Ovary (tissue), 3 donors: ENCODE data around the gene TTC33.

ENCODE experiments used
- CTCF ChIP-seq, 3 donors: fragments of 450-650 bp in 2 of 3; fragments of 200-600 bp in 1 of 3; IDR thresholded peaks; one replicate each; pipeline versions ENCODE4 v1.5.1 to v1.8.0; 2016 to 2022; ENCODE audit warnings: antibody characterized with exemption in 3 of 3, mild to moderate bottlenecking in 1 of 3
- EP300 ChIP-seq: sonication (generic); formaldehyde crosslinking; IDR thresholded peaks from one replicate; pipeline ENCODE4 v1.6.1; 2017; ENCODE audit warnings: antibody characterized with exemption
- POLR2A ChIP-seq: fragments of 450-650 bp; IDR thresholded peaks from one replicate; pipeline ENCODE4 v1.6.1; 2017; ENCODE audit warnings: antibody characterized with exemption, mild to moderate bottlenecking, moderate library complexity
- donor health status: DM: no; HTN: no; CAD: no.

DNA sequence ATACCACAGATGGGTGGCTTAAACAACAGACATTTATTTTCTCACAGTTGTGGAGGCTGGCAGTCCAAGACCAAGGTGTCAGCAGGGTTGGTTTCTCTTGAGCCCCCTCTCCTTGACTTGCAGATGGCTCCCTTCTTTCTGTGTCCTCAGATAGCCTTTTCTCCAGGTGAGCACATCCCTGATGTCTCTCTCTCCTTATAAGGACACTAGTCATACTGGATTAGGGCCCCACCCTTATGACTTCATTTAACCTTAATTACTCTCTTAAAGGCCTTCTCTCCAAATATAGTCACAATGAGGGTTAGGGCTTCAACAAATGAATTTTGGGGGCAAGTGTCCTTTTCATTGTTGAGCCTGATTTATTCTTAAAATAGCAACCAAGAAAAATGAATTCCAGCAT lies 61.3 kb downstream of the TTC33 start:
- TF ChIP-seq CTCF (IDR thresholded peaks at IDR 0.05) (no peak), POLR2A (no peak), EP300 (no peak)
